ENCODE data around the gene SATL1. TPM values are rescaled to one million over a fixed set of nuclear protein-coding genes. Genes with fewer than 3 reads are reported as not detected.
A peak's percentile ranks its signal among the peaks of the same experiment; 100 is the strongest.
"Not testable (repeated sequence)": the region's sequence is repeated elsewhere in the genome, so short reads cannot be mapped to it uniquely, and the experiment has no call there.

Gene SATL1
- total and polyA plus RNA-seq, 11 donors = 0.06 TPM; not detected in 10

- no peak overlapping the region for H3K4me3 ChIP-seq
- no peak overlapping the region for H3K27ac ChIP-seq
- no peaks in the 10 kb centered on the region for H3K27me3 ChIP-seq
- TF ChIP-seq POLR2A (IDR thresholded peaks at IDR 0.05) (no peak), CTCF (IDR thresholded peaks at IDR 0.05) (no peak)
- intact Hi-C loops (cut with DNase I) = loop anchor here in 2 of 10 donors (10.0 kb wide), 1 partner anchor 455 kb away; no protein-coding TSS in a partner anchor
- no peaks in the 10 kb centered on the region for H3K9me3 ChIP-seq
- WGBS, 4 donors = 81 to 98% (median 92%) methylated on average over 5 of the region's 5 CpGs
- ATAC-seq = no peak
- no peaks in the 10 kb centered on the region for H3K4me1 ChIP-seq
- no peak for DNase-seq
- peaks cover 0 to 43% (median 4%) of the 10 kb centered on the region in 9 donors for H3K36me3 ChIP-seq
Observed at GRCh38 chrX:85089321-85089840, 154.2 kb downstream of the SATL1 start.

DNA sequence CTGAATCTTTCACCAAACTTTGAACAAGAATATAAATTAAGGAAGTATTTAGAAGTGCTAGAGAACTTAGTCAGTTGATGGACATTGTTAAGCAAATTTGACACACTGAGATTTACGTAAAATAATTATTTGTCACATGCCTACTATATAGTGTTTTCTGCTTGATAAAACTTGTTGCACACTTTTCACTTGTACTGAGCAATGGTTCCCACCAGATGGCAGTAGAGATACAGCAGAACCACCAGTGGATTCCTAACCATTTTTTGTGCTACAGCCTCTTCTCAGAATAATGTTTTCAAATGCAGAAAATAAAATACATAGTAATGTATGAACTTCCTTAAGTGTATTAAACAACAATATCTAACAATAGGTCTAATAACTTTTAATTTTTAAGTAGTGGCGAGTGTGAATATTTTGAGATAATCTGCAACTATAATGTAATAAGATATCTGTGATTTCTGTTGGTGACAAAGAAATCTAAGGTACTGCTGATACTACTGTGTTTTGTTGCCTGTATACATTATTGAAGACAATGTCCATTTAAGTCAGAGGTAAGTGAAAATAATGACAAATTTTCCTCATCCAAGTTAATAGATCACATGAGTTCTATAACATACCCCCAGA, 158.7 kb downstream of the SATL1 start:
- WGBS, 4 donors = 34 to 73% (median 50%) methylated on average over 2 of the region's 2 CpGs
- Histone ChIP-seq H3K4me3 (no peak overlapping the region), H3K4me1 (no peaks in the 10 kb centered on the region), H3K9me3 (no peaks in the 10 kb centered on the region), H3K27ac (no peak overlapping the region), H3K27me3 (no peaks in the 10 kb centered on the region), H3K36me3 (peaks cover 0 to 23% (median 4%) of the 10 kb centered on the region in 9 donors)
- DNase-seq (no peak), ATAC-seq (no peak)
- intact Hi-C loops (cut with DNase I) = loop anchor here in 2 of 10 donors (10.0 kb wide), 1 partner anchor 460 kb away; no protein-coding TSS in a partner anchor
- peak; percentile 44 to 86 (median 73) for TF ChIP-seq CTCF (IDR thresholded peaks at IDR 0.05)
- no peak for TF ChIP-seq POLR2A (IDR thresholded peaks at IDR 0.05)

GRCh38 chrX:85077247-85077646, 166.3 kb downstream of the SATL1 start:
- WGBS, 4 donors = 80 to 100% (median 98%) methylated on average over 1 of the region's 1 CpG
- H3K4me1 ChIP-seq; H3K27ac ChIP-seq; H3K4me3 ChIP-seq; ATAC-seq; H3K27me3 ChIP-seq; DNase-seq; intact Hi-C loops (cut with DNase I); H3K9me3 ChIP-seq: not testable (repeated sequence)
- H3K36me3 ChIP-seq = peaks cover 0 to 28% (median 0%) of the 10 kb centered on the region in 9 donors

DNA sequence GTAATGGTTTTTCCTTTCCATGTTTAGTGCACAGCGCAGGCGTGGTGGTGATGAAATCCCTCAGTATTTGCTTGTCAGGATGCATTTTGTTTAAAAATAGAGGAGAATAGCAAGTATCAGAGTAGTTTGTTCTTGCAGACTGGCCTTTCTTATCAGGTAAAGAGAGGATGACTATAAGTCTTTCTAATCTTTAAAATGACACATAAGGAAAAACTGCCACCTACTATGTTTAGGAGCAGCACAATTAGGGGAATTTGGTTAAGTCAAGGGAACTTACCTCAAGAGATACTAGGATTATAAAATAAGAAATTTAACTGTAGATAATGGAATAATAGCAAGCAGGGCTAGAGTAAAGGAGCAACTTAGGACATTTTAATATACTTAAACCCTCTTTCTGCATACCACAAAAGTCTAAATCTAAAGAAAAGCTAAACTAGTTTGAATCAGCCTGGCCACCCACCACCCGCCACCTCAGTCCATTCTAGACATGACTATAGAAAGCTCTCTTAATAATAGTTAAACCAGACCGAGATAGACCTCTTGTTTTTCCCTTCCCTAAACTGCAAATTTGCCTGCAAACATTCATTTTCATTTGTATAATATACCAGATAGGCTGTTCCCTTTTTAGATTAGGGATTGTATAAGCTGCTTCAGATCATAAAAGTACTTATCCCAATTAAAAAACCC, 177.9 kb downstream of the SATL1 start:
- no peak overlapping the region for H3K27ac ChIP-seq
- DNase-seq (no peak), ATAC-seq (no peak)
- peaks cover 0 to 33% (median 0%) of the 10 kb centered on the region in 9 donors for H3K36me3 ChIP-seq
- no peak for TF ChIP-seq CTCF (IDR thresholded peaks at IDR 0.05)
- no peak for TF ChIP-seq POLR2A (IDR thresholded peaks at IDR 0.05)
- 48 to 75% (median 62%) methylated on average over 4 of the region's 4 CpGs for WGBS, 4 donors
- intact Hi-C loops (cut with DNase I) = no loop called here
- no peaks in the 10 kb centered on the region for H3K4me1 ChIP-seq
- H3K4me3 ChIP-seq = no peak overlapping the region
- H3K9me3 ChIP-seq = no peaks in the 10 kb centered on the region
- no peaks in the 10 kb centered on the region for H3K27me3 ChIP-seq
